HepG2 (cell line): ENCODE data around the gene NFATC3. TPM values are rescaled to one million over a fixed set of nuclear protein-coding genes. Genes with fewer than 3 reads are reported as not detected.
A peak's percentile ranks its signal among the peaks of the same experiment; 100 is the strongest.

Source experiments
- CBX2 ChIP-seq, 2 experiments: fragments of 200-600 bp in 1 of 2; sonication (generic); formaldehyde crosslinking in 1 of 2; IDR thresholded peaks; 2 replicates each; pipeline versions ENCODE4 v1.7.0 to v1.8.1; 2018 to 2022; ENCODE audit warnings: low read depth in 2 of 2, low read length in 1 of 2, mild to moderate bottlenecking in 1 of 2, missing genetic modification reagents in 1 of 2
- FOXJ3 ChIP-seq: sonication (generic); formaldehyde crosslinking; IDR thresholded peaks from 2 replicates; pipeline ENCODE4 v1.4.0; 2020; ENCODE audit warnings: missing genetic modification reagents, mild to moderate bottlenecking, borderline replicate concordance
- FOXM1 ChIP-seq: sonication (generic); formaldehyde crosslinking; IDR thresholded peaks from 2 replicates; pipeline ENCODE4 v1.5.0; 2020; ENCODE audit warnings: missing genetic modification reagents
- HHEX ChIP-seq: IDR thresholded peaks from 2 replicates; pipeline ENCODE4 v1.6.1; 2016; ENCODE audit warnings: control low read depth
- HMG20B ChIP-seq: conservative IDR thresholded peaks from 2 replicates; pipeline ENCODE4 v1.6.1; 2016; ENCODE audit warnings: missing genetic modification reagents, missing compliant biosample characterization
- KMT2A ChIP-seq: sonication (generic); formaldehyde crosslinking; IDR thresholded peaks from 2 replicates; pipeline ENCODE4 v1.4.0; 2020; ENCODE audit warnings: missing genetic modification reagents
- MTF2 ChIP-seq: sonication (generic); formaldehyde crosslinking; IDR thresholded peaks from 2 replicates; pipeline ENCODE4 v1.5.0; 2020; ENCODE audit warnings: missing genetic modification reagents, borderline replicate concordance
- NFRKB ChIP-seq: fragments of 450-650 bp; IDR thresholded peaks from 2 replicates; pipeline ENCODE4 v1.6.1; 2017
- PRMT3 ChIP-seq: sonication (generic); formaldehyde crosslinking; IDR thresholded peaks from 2 replicates; pipeline ENCODE4 v1.8.1; 2022; ENCODE audit warnings: low read depth, mild to moderate bottlenecking, moderate library complexity, missing genetic modification reagents, borderline replicate concordance
- PTBP1 ChIP-seq: fragments of 200-400 bp; formaldehyde crosslinking; IDR thresholded peaks from 2 replicates; pipeline ENCODE4 v1.6.1; 2018; ENCODE audit warnings: low read length, low read depth; ENCODE audit not compliant: poor library complexity, severe bottlenecking
- TARDBP ChIP-seq: sonication (generic); formaldehyde crosslinking; IDR thresholded peaks from 2 replicates; pipeline ENCODE4 v1.8.0; 2022; ENCODE audit warnings: mild to moderate bottlenecking, missing genetic modification reagents
- TSC22D2 ChIP-seq: sonication (generic); formaldehyde crosslinking; IDR thresholded peaks from 2 replicates; pipeline ENCODE4 v1.5.1; 2020; ENCODE audit warnings: missing genetic modification reagents, mild to moderate bottlenecking, borderline replicate concordance
- ZNF30 ChIP-seq: sonication (generic); formaldehyde crosslinking; IDR thresholded peaks from 2 replicates; pipeline ENCODE4 v1.5.0; 2020; ENCODE audit warnings: mild to moderate bottlenecking, missing genetic modification reagents
- ZNF460 ChIP-seq: sonication (generic); formaldehyde crosslinking; IDR thresholded peaks from 2 replicates; pipeline ENCODE4 v1.5.1; 2020; ENCODE audit warnings: missing genetic modification reagents, mild to moderate bottlenecking, borderline replicate concordance
- ZNF569 ChIP-seq: sonication (generic); formaldehyde crosslinking; IDR thresholded peaks from 2 replicates; pipeline ENCODE4 v1.5.0; 2020; ENCODE audit warnings: mild to moderate bottlenecking, missing genetic modification reagents, moderate library complexity, borderline replicate concordance
- ZNF614 ChIP-seq: IDR thresholded peaks from 2 replicates; pipeline ENCODE4 v1.6.1; 2018; ENCODE audit warnings: missing biosample characterization, missing genetic modification reagents, inconsistent platforms, borderline replicate concordance
- ZNF782 ChIP-seq: sonication (generic); formaldehyde crosslinking; IDR thresholded peaks from 2 replicates; pipeline ENCODE4 v1.4.0; 2020; ENCODE audit warnings: missing genetic modification reagents, mild to moderate bottlenecking, borderline replicate concordance
- ZNF83 ChIP-seq: sonication (generic); formaldehyde crosslinking; IDR thresholded peaks from 2 replicates; pipeline ENCODE4 v1.4.0; 2020; ENCODE audit warnings: missing genetic modification reagents, mild to moderate bottlenecking, borderline replicate concordance
- polyA plus RNA-seq, 8 experiments: library from polyadenylated mRNA; depleted of rRNA in 3 of 8; stranded (reverse) in 7 of 8; unstranded in 1 of 8; fragments of >200 nt; fragmentation: Illumina TruSeq in 4 of 8; extraction: Trizol in 4 of 8; gene quantifications; 2 replicates each; pipeline versions ENCODE4 v1.2.1 to v1.2.3, GENCODE V29; 2011 to 2016; ENCODE audit warnings: low read depth in 4 of 8, missing spikeins in 1 of 8, mixed read lengths in 1 of 8; ENCODE audit not compliant: insufficient read depth in 1 of 8
- total RNA-seq, 5 experiments: library from RNA; depleted of rRNA; stranded (reverse); fragments of >200 nt; fragmentation: Illumina TruSeq; extraction: Trizol; gene quantifications; 2 replicates each; pipeline ENCODE4 v1.2.3, GENCODE V29; 2016; ENCODE audit warnings: low read depth in 1 of 5
- TF ChIP-seq, protein P1 (sequence below): sonication (generic); formaldehyde crosslinking; IDR thresholded peaks from 2 replicates; pipeline ENCODE4 v1.5.1; 2020; ENCODE audit warnings: missing genetic modification reagents, mild to moderate bottlenecking, borderline replicate concordance
- TF ChIP-seq, protein P2 (sequence below): sonication (generic); formaldehyde crosslinking; IDR thresholded peaks from 2 replicates; pipeline ENCODE4 v1.4.0; 2020; ENCODE audit warnings: missing genetic modification reagents
- TF ChIP-seq, protein P3 (sequence below): conservative IDR thresholded peaks from 2 replicates; pipeline ENCODE4 v1.6.1; 2018; ENCODE audit warnings: missing genetic modification reagents
- TF ChIP-seq, protein P4 (sequence below): sonication (generic); formaldehyde crosslinking; IDR thresholded peaks from 2 replicates; pipeline ENCODE4 v1.8.1; 2023; ENCODE audit warnings: mild to moderate bottlenecking, missing genetic modification reagents

Gene NFATC3
- total and polyA plus RNA-seq, 2 of the 13 experiments (the other 11 are each of a cell fraction or from before 2014, with no cell fraction given), result 52.6 to 62.7 TPM

DNA sequence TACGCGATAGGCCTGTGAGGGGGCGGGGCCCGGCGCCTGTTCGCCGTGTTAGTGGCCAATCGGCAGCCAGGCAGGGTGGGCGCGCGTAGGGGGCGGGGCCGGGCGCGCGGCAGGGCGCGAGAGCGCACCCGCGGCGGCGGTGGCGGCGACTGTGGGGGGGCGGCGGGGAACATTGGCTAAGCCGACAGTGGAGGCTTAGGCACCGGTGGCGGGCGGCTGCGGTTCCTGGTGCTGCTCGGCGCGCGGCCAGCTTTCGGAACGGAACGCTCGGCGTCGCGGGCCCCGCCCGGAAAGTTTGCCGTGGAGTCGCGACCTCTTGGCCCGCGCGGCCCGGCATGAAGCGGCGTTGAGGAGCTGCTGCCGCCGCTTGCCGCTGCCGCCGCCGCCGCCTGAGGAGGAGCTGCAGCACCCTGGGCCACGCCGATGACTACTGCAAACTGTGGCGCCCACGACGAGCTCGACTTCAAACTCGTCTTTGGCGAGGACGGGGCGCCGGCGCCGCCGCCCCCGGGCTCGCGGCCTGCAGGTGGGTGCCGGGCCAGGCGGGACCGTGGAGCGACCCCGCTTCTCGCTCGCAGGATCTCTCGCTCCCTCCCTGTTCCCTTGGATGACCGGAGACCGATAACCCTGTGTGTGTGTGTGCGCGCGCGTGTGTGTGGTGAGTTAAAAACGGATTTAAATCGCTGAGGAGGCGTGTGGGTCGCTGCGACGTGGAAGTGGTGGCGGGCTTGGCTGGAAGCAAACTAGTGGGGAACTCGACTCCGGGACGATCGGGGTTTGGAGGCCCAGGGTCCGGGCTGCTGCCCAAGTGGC, at the start of gene NFATC3 (continued):
- TF ChIP-seq, protein P1, sequence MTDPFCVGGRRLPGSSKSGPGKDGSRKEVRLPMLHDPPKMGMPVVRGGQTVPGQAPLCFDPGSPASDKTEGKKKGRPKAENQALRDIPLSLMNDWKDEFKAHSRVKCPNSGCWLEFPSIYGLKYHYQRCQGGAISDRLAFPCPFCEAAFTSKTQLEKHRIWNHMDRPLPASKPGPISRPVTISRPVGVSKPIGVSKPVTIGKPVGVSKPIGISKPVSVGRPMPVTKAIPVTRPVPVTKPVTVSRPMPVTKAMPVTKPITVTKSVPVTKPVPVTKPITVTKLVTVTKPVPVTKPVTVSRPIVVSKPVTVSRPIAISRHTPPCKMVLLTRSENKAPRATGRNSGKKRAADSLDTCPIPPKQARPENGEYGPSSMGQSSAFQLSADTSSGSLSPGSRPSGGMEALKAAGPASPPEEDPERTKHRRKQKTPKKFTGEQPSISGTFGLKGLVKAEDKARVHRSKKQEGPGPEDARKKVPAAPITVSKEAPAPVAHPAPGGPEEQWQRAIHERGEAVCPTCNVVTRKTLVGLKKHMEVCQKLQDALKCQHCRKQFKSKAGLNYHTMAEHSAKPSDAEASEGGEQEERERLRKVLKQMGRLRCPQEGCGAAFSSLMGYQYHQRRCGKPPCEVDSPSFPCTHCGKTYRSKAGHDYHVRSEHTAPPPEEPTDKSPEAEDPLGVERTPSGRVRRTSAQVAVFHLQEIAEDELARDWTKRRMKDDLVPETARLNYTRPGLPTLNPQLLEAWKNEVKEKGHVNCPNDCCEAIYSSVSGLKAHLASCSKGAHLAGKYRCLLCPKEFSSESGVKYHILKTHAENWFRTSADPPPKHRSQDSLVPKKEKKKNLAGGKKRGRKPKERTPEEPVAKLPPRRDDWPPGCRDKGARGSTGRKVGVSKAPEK (CRISPR knock-in tag), result no peak
- no peak for TF ChIP-seq ZNF614
- TF ChIP-seq ZNF782, result no peak
- TF ChIP-seq, protein P2, sequence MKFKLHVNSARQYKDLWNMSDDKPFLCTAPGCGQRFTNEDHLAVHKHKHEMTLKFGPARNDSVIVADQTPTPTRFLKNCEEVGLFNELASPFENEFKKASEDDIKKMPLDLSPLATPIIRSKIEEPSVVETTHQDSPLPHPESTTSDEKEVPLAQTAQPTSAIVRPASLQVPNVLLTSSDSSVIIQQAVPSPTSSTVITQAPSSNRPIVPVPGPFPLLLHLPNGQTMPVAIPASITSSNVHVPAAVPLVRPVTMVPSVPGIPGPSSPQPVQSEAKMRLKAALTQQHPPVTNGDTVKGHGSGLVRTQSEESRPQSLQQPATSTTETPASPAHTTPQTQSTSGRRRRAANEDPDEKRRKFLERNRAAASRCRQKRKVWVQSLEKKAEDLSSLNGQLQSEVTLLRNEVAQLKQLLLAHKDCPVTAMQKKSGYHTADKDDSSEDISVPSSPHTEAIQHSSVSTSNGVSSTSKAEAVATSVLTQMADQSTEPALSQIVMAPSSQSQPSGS, result peak; percentile 9; the same call in 1 of the 2 replicates
- no peak for TF ChIP-seq CBX2 (IDR thresholded peaks at IDR 0.05; ENCODE audit: low read depth, low read length)
- TF ChIP-seq CBX2 (CRISPR knock-in tag; IDR thresholded peaks at IDR 0.05; ENCODE audit: low read depth), result no peak
- TF ChIP-seq, protein P3, sequence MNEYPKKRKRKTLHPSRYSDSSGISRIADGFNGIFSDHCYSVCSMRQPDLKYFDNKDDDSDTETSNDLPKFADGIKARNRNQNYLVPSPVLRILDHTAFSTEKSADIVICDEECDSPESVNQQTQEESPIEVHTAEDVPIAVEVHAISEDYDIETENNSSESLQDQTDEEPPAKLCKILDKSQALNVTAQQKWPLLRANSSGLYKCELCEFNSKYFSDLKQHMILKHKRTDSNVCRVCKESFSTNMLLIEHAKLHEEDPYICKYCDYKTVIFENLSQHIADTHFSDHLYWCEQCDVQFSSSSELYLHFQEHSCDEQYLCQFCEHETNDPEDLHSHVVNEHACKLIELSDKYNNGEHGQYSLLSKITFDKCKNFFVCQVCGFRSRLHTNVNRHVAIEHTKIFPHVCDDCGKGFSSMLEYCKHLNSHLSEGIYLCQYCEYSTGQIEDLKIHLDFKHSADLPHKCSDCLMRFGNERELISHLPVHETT (CRISPR knock-in tag), result peak; percentile 44; the same call in 1 of the 2 replicates
- no peak for TF ChIP-seq TARDBP (CRISPR knock-in tag)
- TF ChIP-seq ZNF569 (CRISPR knock-in tag), result no peak
- TF ChIP-seq, protein P4, sequence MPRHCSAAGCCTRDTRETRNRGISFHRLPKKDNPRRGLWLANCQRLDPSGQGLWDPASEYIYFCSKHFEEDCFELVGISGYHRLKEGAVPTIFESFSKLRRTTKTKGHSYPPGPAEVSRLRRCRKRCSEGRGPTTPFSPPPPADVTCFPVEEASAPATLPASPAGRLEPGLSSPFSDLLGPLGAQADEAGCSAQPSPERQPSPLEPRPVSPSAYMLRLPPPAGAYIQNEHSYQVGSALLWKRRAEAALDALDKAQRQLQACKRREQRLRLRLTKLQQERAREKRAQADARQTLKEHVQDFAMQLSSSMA (CRISPR knock-in tag), result peak; percentile 9; the same call in 1 of the 2 replicates
- TF ChIP-seq HHEX, result no peak
- TF ChIP-seq PTBP1, result no peak
- 0 out of 2 replicates have a peak, but pooled peaks have one; percentile 27 for TF ChIP-seq TSC22D2 (CRISPR knock-in tag)
- TF ChIP-seq HMG20B (CRISPR knock-in tag), result no peak
- TF ChIP-seq ZNF30 (CRISPR knock-in tag), result no peak; the same call in 1 of the 2 replicates
- 0 out of 2 replicates have a peak, but pooled peaks have one; percentile 28 for TF ChIP-seq FOXM1
- TF ChIP-seq FOXJ3 (CRISPR knock-in tag), result no peak
- peak; percentile 84 for TF ChIP-seq KMT2A (CRISPR knock-in tag)
- TF ChIP-seq ZNF460 (CRISPR knock-in tag), result no peak
- TF ChIP-seq MTF2 (CRISPR knock-in tag), result no peak
- TF ChIP-seq PRMT3 (CRISPR knock-in tag), result no peak
- no peak for TF ChIP-seq NFRKB
- no peak for TF ChIP-seq ZNF83 (CRISPR knock-in tag)
